ENCODE measurements around the gene PPP2R5D. TPM values are rescaled to one million over a fixed set of nuclear protein-coding genes. Genes with fewer than 3 reads are reported as not detected.

Gene PPP2R5D
- total RNA-seq, 1 experiment from 2014 or later, result 53.7 TPM

- H3K9me2 ChIP-seq (ENCODE audit: insufficient read depth), result no peaks in the 10 kb centered on the region
- H3K79me2 ChIP-seq (ENCODE audit: low read depth), result no peaks in the 10 kb centered on the region
- ChIA-PET CTCF (no interaction called here), POLR2A (ENCODE audit: unreplicated experiment) (no interaction called here)
- H3K4me3 ChIP-seq, result no peak overlapping the region
- no peaks in the 10 kb centered on the region for H3K4me1 ChIP-seq (replicated peaks; ENCODE audit: insufficient read depth)
- intact Hi-C loops (cut with micrococcal nuclease; ENCODE audit: unreplicated experiment), result no loop called here
- H3K4me2 ChIP-seq, result no peak overlapping the region
- BruUV-seq (replicated peaks), result no TSS peak
- no peak for DNase-seq
- no peak for TF ChIP-seq EZH2 (IDR thresholded peaks at IDR 0.05; ENCODE audit: low read depth)
- TF ChIP-seq CTCF (conservative IDR thresholded peaks at IDR 0.05), result no peak
- H3K9me3 ChIP-seq (ENCODE audit: insufficient read depth, low read depth), result no peaks in the 10 kb centered on the region
- peaks cover 3% of the 10 kb centered on the region; the same call in 1 of the 2 replicates for H3K36me3 ChIP-seq (ENCODE audit: low read depth)
- H2AFZ ChIP-seq, result no peak overlapping the region
- H4K20me1 ChIP-seq (ENCODE audit: insufficient read depth), result no peaks in the 10 kb centered on the region
- H3K27ac ChIP-seq, result no peak overlapping the region
- H3F3A ChIP-seq (ENCODE audit: insufficient read depth, low read depth), result no peaks in the 10 kb centered on the region; the same call in 1 of the 2 replicates
- H3K27me3 ChIP-seq (ENCODE audit: insufficient read depth, low read depth), result no peaks in the 10 kb centered on the region
Measured at GRCh38 chr6:43045371-43045930, 61.1 kb downstream of the PPP2R5D start.

GRCh38 chr6:43047998-43048397 lies 63.6 kb downstream of the PPP2R5D start:
- no peaks in the 10 kb centered on the region for H3K9me3 ChIP-seq (ENCODE audit: insufficient read depth, low read depth)
- POLR2A ChIA-PET (ENCODE audit: unreplicated experiment), result no interaction called here
- intact Hi-C loops (cut with micrococcal nuclease; ENCODE audit: unreplicated experiment), result no loop called here
- H3F3A ChIP-seq (ENCODE audit: insufficient read depth, low read depth), result no peaks in the 10 kb centered on the region
- BruUV-seq (replicated peaks), result no TSS peak
- peaks cover 16% of the 10 kb centered on the region for H3K79me2 ChIP-seq (ENCODE audit: low read depth)
- H3K9me2 ChIP-seq (ENCODE audit: insufficient read depth), result no peaks in the 10 kb centered on the region
- no peak overlapping the region for H3K4me2 ChIP-seq
- TF ChIP-seq CTCF (conservative IDR thresholded peaks at IDR 0.05) (no peak), EZH2 (IDR thresholded peaks at IDR 0.05; ENCODE audit: low read depth) (no peak)
- no peaks in the 10 kb centered on the region for H4K20me1 ChIP-seq (ENCODE audit: insufficient read depth)
- no peak overlapping the region for H3K27ac ChIP-seq
- DNase-seq, result no peak
- H3K36me3 ChIP-seq (ENCODE audit: low read depth), result peaks cover 3% of the 10 kb centered on the region; the same call in 1 of the 2 replicates
- CTCF ChIA-PET, result no interaction called here
- H3K4me3 ChIP-seq, result no peak overlapping the region
- peaks cover 5% of the 10 kb centered on the region; the same call in 1 of the 2 replicates for H3K4me1 ChIP-seq (replicated peaks; ENCODE audit: insufficient read depth)
- H3K27me3 ChIP-seq (ENCODE audit: insufficient read depth, low read depth), result no peaks in the 10 kb centered on the region
- no peak overlapping the region for H2AFZ ChIP-seq

GRCh38 chr6:43050981-43051380 lies 66.6 kb downstream of the PPP2R5D start:
- no peak overlapping the region for H2AFZ ChIP-seq
- H3K9me3 ChIP-seq (ENCODE audit: insufficient read depth, low read depth), result no peaks in the 10 kb centered on the region
- ChIA-PET CTCF (no interaction called here), POLR2A (ENCODE audit: unreplicated experiment) (no interaction called here)
- H3K4me3 ChIP-seq, result no peak overlapping the region
- peaks cover 15% of the 10 kb centered on the region; the same call in 1 of the 2 replicates for H3F3A ChIP-seq (ENCODE audit: insufficient read depth, low read depth)
- H3K79me2 ChIP-seq (ENCODE audit: low read depth), result peaks cover 19% of the 10 kb centered on the region
- no peak overlapping the region for H3K27ac ChIP-seq
- H3K4me1 ChIP-seq (replicated peaks; ENCODE audit: insufficient read depth), result peaks cover 5% of the 10 kb centered on the region; the same call in 1 of the 2 replicates
- no peaks in the 10 kb centered on the region for H4K20me1 ChIP-seq (ENCODE audit: insufficient read depth)
- no peak for TF ChIP-seq EZH2 (IDR thresholded peaks at IDR 0.05; ENCODE audit: low read depth)
- no peak for TF ChIP-seq CTCF (conservative IDR thresholded peaks at IDR 0.05)
- no peaks in the 10 kb centered on the region for H3K27me3 ChIP-seq (ENCODE audit: insufficient read depth, low read depth)
- no TSS peak for BruUV-seq (replicated peaks)
- H3K4me2 ChIP-seq, result no peak overlapping the region
- no peaks in the 10 kb centered on the region for H3K9me2 ChIP-seq (ENCODE audit: insufficient read depth)
- intact Hi-C loops (cut with micrococcal nuclease; ENCODE audit: unreplicated experiment), result no loop called here
- peaks cover 3% of the 10 kb centered on the region; the same call in 1 of the 2 replicates for H3K36me3 ChIP-seq (ENCODE audit: low read depth)
- DNase-seq, result no peak

All from PC-9 (cell line).